ENCODE results near the gene PPP4R4. TPM values are rescaled to one million over a fixed set of nuclear protein-coding genes. Genes with fewer than 3 reads are reported as not detected.

PPP4R4 gene
- total and polyA plus RNA-seq, 2 of the 4 experiments (the other 2 are of a cell fraction): 0.17 to 0.36 TPM

Other genes starting within 250 kb of the PPP4R4 start
- gene FAM181A, start 247.0 kb upstream of the PPP4R4 start, total RNA-seq (2012; rRNA removed): not detected in 2 replicates
- not detected in 2 replicates for gene FAM181A, start 247.0 kb upstream of the PPP4R4 start, polyA plus RNA-seq (2012; rRNA removed)
- gene ASB2, start 197.8 kb upstream of the PPP4R4 start, total RNA-seq (2012; rRNA removed): 0.54 and 0.83 TPM in 2 replicates
- gene ASB2, start 197.8 kb upstream of the PPP4R4 start, polyA plus RNA-seq (2012; rRNA removed): 0.77 and 0.98 TPM in 2 replicates
- gene CCDC197, start 177.0 kb upstream of the PPP4R4 start, total RNA-seq (2012; rRNA removed): not detected in 2 replicates
- not detected in 2 replicates for gene CCDC197, start 177.0 kb upstream of the PPP4R4 start, polyA plus RNA-seq (2012; rRNA removed)
- gene OTUB2, start 148.0 kb upstream of the PPP4R4 start, total RNA-seq (2012; rRNA removed): 2.2 and 2.5 TPM in 2 replicates
- gene OTUB2, start 148.0 kb upstream of the PPP4R4 start, polyA plus RNA-seq (2012; rRNA removed): 1.0 and 1.1 TPM in 2 replicates
- 152 and 155 TPM in 2 replicates for gene DDX24, start 93.1 kb upstream of the PPP4R4 start, total RNA-seq (2012; rRNA removed)
- gene DDX24, start 93.1 kb upstream of the PPP4R4 start, polyA plus RNA-seq (2012; rRNA removed): 126 and 134 TPM in 2 replicates
- 10.8 and 13.3 TPM in 2 replicates for gene IFI27L1, start 93.0 kb upstream of the PPP4R4 start, total RNA-seq (2012; rRNA removed)
- 22.5 and 24.3 TPM in 2 replicates for gene IFI27L1, start 93.0 kb upstream of the PPP4R4 start, polyA plus RNA-seq (2012; rRNA removed)
- under 0.01 TPM in 1 of 2 replicates, not detected in the other for gene IFI27, start 63.6 kb upstream of the PPP4R4 start, total RNA-seq (2012; rRNA removed)
- 0.60 and 1.2 TPM in 2 replicates for gene IFI27, start 63.6 kb upstream of the PPP4R4 start, polyA plus RNA-seq (2012; rRNA removed)
- 43.0 and 111 TPM in 2 replicates for gene IFI27L2, start 44.7 kb upstream of the PPP4R4 start, total RNA-seq (2012; rRNA removed)
- gene IFI27L2, start 44.7 kb upstream of the PPP4R4 start, polyA plus RNA-seq (2012; rRNA removed): 187 and 261 TPM in 2 replicates
- gene SERPINA10, start 118.9 kb downstream of the PPP4R4 start, total RNA-seq (2012; rRNA removed): not detected in 2 replicates
- not detected in 2 replicates for gene SERPINA10, start 118.9 kb downstream of the PPP4R4 start, polyA plus RNA-seq (2012; rRNA removed)
- gene SERPINA6, start 149.0 kb downstream of the PPP4R4 start, total RNA-seq (2012; rRNA removed): not detected in 2 replicates
- not detected in 2 replicates for gene SERPINA6, start 149.0 kb downstream of the PPP4R4 start, polyA plus RNA-seq (2012; rRNA removed)
- not detected in 2 replicates for gene SERPINA2, start 192.4 kb downstream of the PPP4R4 start, total RNA-seq (2012; rRNA removed)
- gene SERPINA2, start 192.4 kb downstream of the PPP4R4 start, polyA plus RNA-seq (2012; rRNA removed): not detected in 2 replicates
- gene SERPINA1, start 214.3 kb downstream of the PPP4R4 start, total RNA-seq (2012; rRNA removed): 0.54 and 0.56 TPM in 2 replicates
- gene SERPINA1, start 214.3 kb downstream of the PPP4R4 start, polyA plus RNA-seq (2012; rRNA removed): 1.2 and 1.4 TPM in 2 replicates

All from IMR-90 (cell line).